ENCODE data around the gene SH3PXD2A.

SH3PXD2A gene

GRCh38 chr10:103676058-103676785, 179.2 kb downstream of the SH3PXD2A start:
- H3K9me3 ChIP-seq: no peaks in the 10 kb centered on the region
- intact Hi-C loops (cut with DNase I; ENCODE audit: low total_unique reads): no loop called here
- no peaks in the 10 kb centered on the region for H3K36me3 ChIP-seq
- peaks cover 0 to 19% (median 7%) of the 10 kb centered on the region in 4 donors for H3K4me1 ChIP-seq
- H3K4me3 ChIP-seq: no peak overlapping the region
- peak overlapping the region; percentile 39 to 46 for H3K27ac ChIP-seq
- H3K27me3 ChIP-seq: no peaks in the 10 kb centered on the region
- DNase-seq: peak; percentile 84
- TF ChIP-seq CTCF (IDR thresholded peaks at IDR 0.05): no peak

GRCh38 chr10:103673606-103674005, 181.8 kb downstream of the SH3PXD2A start:
- intact Hi-C loops (cut with DNase I; ENCODE audit: low total_unique reads): no loop called here
- TF ChIP-seq CTCF (IDR thresholded peaks at IDR 0.05): no peak
- no peaks in the 10 kb centered on the region for H3K9me3 ChIP-seq
- H3K27me3 ChIP-seq: no peaks in the 10 kb centered on the region
- no peak overlapping the region for H3K4me3 ChIP-seq
- no peak overlapping the region for H3K27ac ChIP-seq
- H3K36me3 ChIP-seq: no peaks in the 10 kb centered on the region
- no peak for DNase-seq
- H3K4me1 ChIP-seq: peaks cover 0 to 25% (median 13%) of the 10 kb centered on the region in 4 donors

- H3K27ac ChIP-seq: no peak overlapping the region
- intact Hi-C loops (cut with DNase I; ENCODE audit: low total_unique reads): no loop called here
- TF ChIP-seq CTCF (IDR thresholded peaks at IDR 0.05): no peak
These were observed 183.0 kb downstream of the SH3PXD2A start for GRCh38 chr10:103672345-103672744.

GRCh38 chr10:103671126-103671895, 184.1 kb downstream of the SH3PXD2A start:
- no peaks in the 10 kb centered on the region for H3K36me3 ChIP-seq
- peaks cover 0 to 21% (median 15%) of the 10 kb centered on the region in 4 donors for H3K4me1 ChIP-seq
- H3K27ac ChIP-seq: no peak overlapping the region
- no peak for DNase-seq
- no peaks in the 10 kb centered on the region for H3K9me3 ChIP-seq
- no peak for TF ChIP-seq CTCF (IDR thresholded peaks at IDR 0.05)
- H3K27me3 ChIP-seq: no peaks in the 10 kb centered on the region
- intact Hi-C loops (cut with DNase I; ENCODE audit: low total_unique reads): no loop called here
- no peak overlapping the region for H3K4me3 ChIP-seq

More at GRCh38 chr10:103672345-103672744, 183.0 kb downstream of the SH3PXD2A start:
- peaks cover 0 to 27% (median 18%) of the 10 kb centered on the region in 4 donors for H3K4me1 ChIP-seq
- H3K36me3 ChIP-seq: no peaks in the 10 kb centered on the region
- H3K27me3 ChIP-seq: no peaks in the 10 kb centered on the region
- DNase-seq: no peak
- no peak overlapping the region for H3K4me3 ChIP-seq
- H3K9me3 ChIP-seq: no peaks in the 10 kb centered on the region

- H3K4me3 ChIP-seq: no peak overlapping the region
- H3K4me1 ChIP-seq: peaks cover 0 to 21% (median 15%) of the 10 kb centered on the region in 4 donors
- H3K36me3 ChIP-seq: no peaks in the 10 kb centered on the region
- no peaks in the 10 kb centered on the region for H3K9me3 ChIP-seq
- no peak for TF ChIP-seq CTCF (IDR thresholded peaks at IDR 0.05)
- H3K27me3 ChIP-seq: no peaks in the 10 kb centered on the region
- H3K27ac ChIP-seq: no peak overlapping the region
- DNase-seq: no peak
- intact Hi-C loops (cut with DNase I; ENCODE audit: low total_unique reads): no loop called here
These were observed 185.4 kb downstream of the SH3PXD2A start for GRCh38 chr10:103669944-103670343.

Measured in tibial artery (tissue), 4 donors.